GM21825 (cell line): Measurements from ENCODE around the gene ARHGAP27.

Experiments
- ATAC-seq: cut with Tn5 transposase; IDR thresholded peaks from one replicate; pipeline ENCODE4 v1.9.1; 2021; ENCODE audit warnings: mild to moderate bottlenecking, moderate library complexity; ENCODE audit not compliant: unreplicated experiment

The ARHGAP27 gene

GRCh38 chr17:45410144-45411091, 22.3 kb downstream of the ARHGAP27 start:
- ATAC-seq, result no peak

GRCh38 chr17:45409659-45410076, 23.0 kb downstream of the ARHGAP27 start:
- ATAC-seq, result no peak

- ATAC-seq, result no peak
Observed at GRCh38 chr17:45408611-45409421, 23.9 kb downstream of the ARHGAP27 start.

- ATAC-seq, result no peak
Observed at GRCh38 chr17:45406107-45406506, 26.6 kb downstream of the ARHGAP27 start.

- no peak for ATAC-seq
Observed at GRCh38 chr17:45405250-45406086, 27.2 kb downstream of the ARHGAP27 start.

- no peak for ATAC-seq
Observed at GRCh38 chr17:45404870-45405249, 27.8 kb downstream of the ARHGAP27 start.

GRCh38 chr17:45403906-45404490, 28.7 kb downstream of the ARHGAP27 start:
- ATAC-seq, result no peak

- ATAC-seq, result no peak
Observed at GRCh38 chr17:45402916-45403315, 29.8 kb downstream of the ARHGAP27 start.

GRCh38 chr17:45398800-45399199, 33.9 kb downstream of the ARHGAP27 start:
- ATAC-seq, result no peak

GRCh38 chr17:45397796-45398195, 34.9 kb downstream of the ARHGAP27 start:
- ATAC-seq, result no peak

GRCh38 chr17:45396496-45397205, 36.0 kb downstream of the ARHGAP27 start:
- ATAC-seq, result no peak

GRCh38 chr17:45395569-45396415, 36.9 kb downstream of the ARHGAP27 start:
- no peak for ATAC-seq

GRCh38 chr17:45394913-45395568, 37.6 kb downstream of the ARHGAP27 start:
- ATAC-seq, result no peak

GRCh38 chr17:45394564-45394912, 38.1 kb downstream of the ARHGAP27 start:
- no peak for ATAC-seq

GRCh38 chr17:45394091-45394490, 38.6 kb downstream of the ARHGAP27 start:
- ATAC-seq, result no peak

- ATAC-seq, result no peak
Observed at GRCh38 chr17:45393411-45393810, 39.3 kb downstream of the ARHGAP27 start.

GRCh38 chr17:45391918-45392317, 40.8 kb downstream of the ARHGAP27 start:
- ATAC-seq, result no peak

- no peak for ATAC-seq
Observed at GRCh38 chr17:45391291-45391690, 41.4 kb downstream of the ARHGAP27 start.

GRCh38 chr17:45389354-45389753, 43.3 kb downstream of the ARHGAP27 start:
- ATAC-seq, result no peak
